HepG2 (cell line): Measurements from ENCODE around the gene COX6A2. TPM values are rescaled to one million over a fixed set of nuclear protein-coding genes. Genes with fewer than 3 reads are reported as not detected.

Source experiments
- AKAP8 ChIP-seq: sonication (generic); formaldehyde crosslinking; IDR thresholded peaks from 2 replicates; pipeline ENCODE4 v1.5.1; 2020; ENCODE audit warnings: mild to moderate bottlenecking, missing genetic modification reagents
- BCL3 ChIP-seq: sonication (generic); formaldehyde crosslinking; IDR thresholded peaks from 2 replicates; pipeline ENCODE4 v1.5.1; 2020; ENCODE audit warnings: mild to moderate bottlenecking, missing genetic modification reagents, moderate library complexity
- BRCA1 ChIP-seq: sonication (generic); formaldehyde crosslinking; IDR thresholded peaks from 2 replicates; pipeline ENCODE4 v1.4.0; 2020; ENCODE audit warnings: missing genetic modification reagents
- CEBPB ChIP-seq: IDR thresholded peaks from 2 replicates; pipeline ENCODE4 v1.6.1; 2011; ENCODE audit warnings: low read depth, low read length, improper control_type of control experiment, borderline replicate concordance
- HNRNPLL ChIP-seq: fragments of 200-400 bp; formaldehyde crosslinking; IDR thresholded peaks from 2 replicates; pipeline ENCODE4 v1.6.1; 2017; ENCODE audit warnings: mild to moderate bottlenecking, low read depth, low read length; ENCODE audit not compliant: poor library complexity, severe bottlenecking
- KDM4B ChIP-seq: sonication (generic); formaldehyde crosslinking; IDR thresholded peaks from 2 replicates; pipeline ENCODE4 v1.4.0; 2020; ENCODE audit warnings: missing genetic modification reagents
- SCMH1 ChIP-seq: sonication (generic); formaldehyde crosslinking; IDR thresholded peaks from 2 replicates; pipeline ENCODE4 v1.9.0; 2021; ENCODE audit warnings: missing genetic modification reagents, mild to moderate bottlenecking, borderline replicate concordance
- UBTF ChIP-seq: sonication (generic); formaldehyde crosslinking; IDR thresholded peaks from 2 replicates; pipeline ENCODE4 v1.4.0; 2020; ENCODE audit warnings: mild to moderate bottlenecking, missing genetic modification reagents
- ZBTB8A ChIP-seq: sonication (generic); formaldehyde crosslinking; IDR thresholded peaks from 2 replicates; pipeline ENCODE4 v1.4.0; 2020; ENCODE audit warnings: mild to moderate bottlenecking, low read depth, missing genetic modification reagents, borderline replicate concordance
- ZFP41 ChIP-seq: sonication (generic); formaldehyde crosslinking; IDR thresholded peaks from 2 replicates; pipeline ENCODE4 v1.4.0; 2020; ENCODE audit warnings: mild to moderate bottlenecking, missing genetic modification reagents, borderline replicate concordance
- ZNF101 ChIP-seq: sonication (generic); formaldehyde crosslinking; IDR thresholded peaks from 2 replicates; pipeline ENCODE4 v1.4.0; 2020; ENCODE audit warnings: mild to moderate bottlenecking, low read depth, missing genetic modification reagents, borderline replicate concordance
- ZNF232 ChIP-seq: sonication (generic); formaldehyde crosslinking; IDR thresholded peaks from 2 replicates; pipeline ENCODE4 v1.4.0; 2020; ENCODE audit warnings: missing genetic modification reagents, borderline replicate concordance
- ZNF335 ChIP-seq: sonication (generic); formaldehyde crosslinking; IDR thresholded peaks from 2 replicates; pipeline ENCODE4 v1.4.0; 2020; ENCODE audit warnings: missing genetic modification reagents
- ZNF383 ChIP-seq: sonication (generic); formaldehyde crosslinking; IDR thresholded peaks from 2 replicates; pipeline ENCODE4 v1.4.0; 2020; ENCODE audit warnings: missing genetic modification reagents, mild to moderate bottlenecking, borderline replicate concordance
- ZNF556 ChIP-seq: sonication (generic); formaldehyde crosslinking; IDR thresholded peaks from 2 replicates; pipeline ENCODE4 v1.4.0; 2020; ENCODE audit warnings: mild to moderate bottlenecking, missing genetic modification reagents, borderline replicate concordance
- ZNF724P ChIP-seq: sonication (generic); formaldehyde crosslinking; IDR thresholded peaks from 2 replicates; pipeline ENCODE4 v1.8.0; 2022; ENCODE audit warnings: missing genetic modification reagents, borderline replicate concordance
- ZNF766 ChIP-seq: sonication (generic); formaldehyde crosslinking; IDR thresholded peaks from 2 replicates; pipeline ENCODE4 v1.5.0; 2020; ENCODE audit warnings: missing genetic modification reagents, borderline replicate concordance
- polyA plus RNA-seq, 8 experiments: library from polyadenylated mRNA; depleted of rRNA in 3 of 8; stranded (reverse) in 7 of 8; unstranded in 1 of 8; fragments of >200 nt; fragmentation: Illumina TruSeq in 4 of 8; extraction: Trizol in 4 of 8; gene quantifications; 2 replicates each; pipeline versions ENCODE4 v1.2.1 to v1.2.3, GENCODE V29; 2011 to 2016; ENCODE audit warnings: low read depth in 4 of 8, missing spikeins in 1 of 8, mixed read lengths in 1 of 8; ENCODE audit not compliant: insufficient read depth in 1 of 8
- total RNA-seq, 5 experiments: library from RNA; depleted of rRNA; stranded (reverse); fragments of >200 nt; fragmentation: Illumina TruSeq; extraction: Trizol; gene quantifications; 2 replicates each; pipeline ENCODE4 v1.2.3, GENCODE V29; 2016; ENCODE audit warnings: low read depth in 1 of 5
- TF ChIP-seq, protein P1 (sequence below): sonication (generic); formaldehyde crosslinking; IDR thresholded peaks from 2 replicates; pipeline ENCODE4 v1.8.0; 2022; ENCODE audit warnings: mild to moderate bottlenecking, missing genetic modification reagents, moderate library complexity
- TF ChIP-seq, protein P2 (sequence below), 2 experiments: sonication (generic) in 1 of 2; formaldehyde crosslinking in 1 of 2; IDR thresholded peaks; 2 replicates each; pipeline versions ENCODE4 v1.4.0 to v1.6.1; 2016 to 2020; ENCODE audit warnings: borderline replicate concordance in 1 of 2, low read depth in 1 of 2, mild to moderate bottlenecking in 1 of 2, missing genetic modification reagents in 1 of 2

COX6A2 gene
- total and polyA plus RNA-seq, 2 of the 13 experiments (the other 11 are each of a cell fraction or from before 2014, with no cell fraction given) = not detected

DNA sequence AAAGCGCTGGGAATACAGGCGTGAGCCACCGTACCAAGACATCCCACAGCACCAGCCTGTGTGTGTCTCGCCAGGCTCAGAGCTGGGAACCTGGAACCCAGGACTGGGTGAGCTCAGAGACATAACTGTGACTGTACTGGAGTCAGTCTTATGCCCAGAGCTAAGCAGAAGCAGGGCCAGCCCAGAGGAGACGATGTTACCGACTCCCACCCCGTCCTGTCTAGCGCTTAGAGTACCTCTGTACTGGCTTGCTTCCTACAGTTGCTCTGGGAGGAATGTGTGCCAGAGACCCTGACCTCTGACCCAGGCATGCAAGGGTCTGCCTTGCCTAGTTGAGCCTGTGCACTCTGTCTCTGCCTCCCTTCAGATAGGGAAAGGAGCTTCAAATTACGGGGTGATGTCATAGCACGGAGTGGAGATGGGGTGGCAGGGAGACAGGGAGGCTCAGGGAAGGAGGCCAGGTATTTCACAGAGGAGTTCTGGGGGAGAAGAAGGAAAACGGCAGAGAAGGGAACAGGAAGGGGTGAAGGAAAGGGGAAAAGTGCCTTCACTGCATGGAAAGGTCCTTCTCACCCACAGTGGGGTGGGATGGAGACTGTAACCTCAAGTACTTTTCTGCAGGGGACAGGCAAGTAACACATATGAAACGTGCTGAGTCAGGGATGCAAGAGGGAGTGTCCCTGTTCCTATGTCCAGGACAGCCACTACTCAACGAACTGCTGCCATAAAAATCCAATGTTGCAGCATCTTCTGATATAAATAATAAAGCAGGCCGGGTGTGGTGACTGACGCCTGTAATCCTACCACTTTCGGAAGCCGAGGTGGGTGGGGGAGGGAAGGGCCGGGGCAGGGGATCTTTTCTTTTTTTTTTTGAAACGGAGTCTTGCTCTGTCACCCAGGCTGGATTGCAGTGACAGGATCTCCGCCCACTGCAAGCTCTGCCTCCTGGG is 25.4 kb upstream of the COX6A2 start (continued):
- TF ChIP-seq, protein P1, sequence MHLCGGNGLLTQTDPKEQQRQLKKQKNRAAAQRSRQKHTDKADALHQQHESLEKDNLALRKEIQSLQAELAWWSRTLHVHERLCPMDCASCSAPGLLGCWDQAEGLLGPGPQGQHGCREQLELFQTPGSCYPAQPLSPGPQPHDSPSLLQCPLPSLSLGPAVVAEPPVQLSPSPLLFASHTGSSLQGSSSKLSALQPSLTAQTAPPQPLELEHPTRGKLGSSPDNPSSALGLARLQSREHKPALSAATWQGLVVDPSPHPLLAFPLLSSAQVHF (CRISPR knock-in tag) = no peak
- TF ChIP-seq BCL3 (no peak), KDM4B (CRISPR knock-in tag) (no peak), ZNF724P (CRISPR knock-in tag) (no peak), ZNF335 (no peak), ZNF232 (CRISPR knock-in tag) (peak; percentile 58; the same call in 1 of the 2 replicates), ZBTB8A (no peak), BRCA1 (CRISPR knock-in tag) (no peak), ZNF383 (CRISPR knock-in tag) (no peak), ZFP41 (CRISPR knock-in tag) (no peak), AKAP8 (CRISPR knock-in tag) (0 out of 2 replicates have a peak, but pooled peaks have one; percentile 64), ZNF101 (CRISPR knock-in tag) (no peak), HNRNPLL (no peak), ZNF556 (CRISPR knock-in tag) (no peak), UBTF (CRISPR knock-in tag) (peak; percentile 52; the same call in 1 of the 2 replicates), SCMH1 (CRISPR knock-in tag) (no peak), ZNF766 (no peak), CEBPB (no peak)
- TF ChIP-seq, protein P2, sequence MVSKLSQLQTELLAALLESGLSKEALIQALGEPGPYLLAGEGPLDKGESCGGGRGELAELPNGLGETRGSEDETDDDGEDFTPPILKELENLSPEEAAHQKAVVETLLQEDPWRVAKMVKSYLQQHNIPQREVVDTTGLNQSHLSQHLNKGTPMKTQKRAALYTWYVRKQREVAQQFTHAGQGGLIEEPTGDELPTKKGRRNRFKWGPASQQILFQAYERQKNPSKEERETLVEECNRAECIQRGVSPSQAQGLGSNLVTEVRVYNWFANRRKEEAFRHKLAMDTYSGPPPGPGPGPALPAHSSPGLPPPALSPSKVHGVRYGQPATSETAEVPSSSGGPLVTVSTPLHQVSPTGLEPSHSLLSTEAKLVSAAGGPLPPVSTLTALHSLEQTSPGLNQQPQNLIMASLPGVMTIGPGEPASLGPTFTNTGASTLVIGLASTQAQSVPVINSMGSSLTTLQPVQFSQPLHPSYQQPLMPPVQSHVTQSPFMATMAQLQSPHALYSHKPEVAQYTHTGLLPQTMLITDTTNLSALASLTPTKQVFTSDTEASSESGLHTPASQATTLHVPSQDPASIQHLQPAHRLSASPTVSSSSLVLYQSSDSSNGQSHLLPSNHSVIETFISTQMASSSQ (IDR thresholded peaks at IDR 0.05; ENCODE audit: low read depth) = no peak
- TF ChIP-seq, protein P2 (CRISPR knock-in tag; IDR thresholded peaks at IDR 0.05; ENCODE audit: borderline replicate concordance) = no peak
